Caco-2 (cell line): Measurements from ENCODE around the gene ACOT7. TPM values are rescaled to one million over a fixed set of nuclear protein-coding genes. Genes with fewer than 3 reads are reported as not detected.

Experiments
- BruUV-seq: library from RNA; stranded (reverse); fragments of 400-500 nt; replicated peaks from 2 replicates; lab custom pipeline; 2021; lab: Mats Ljungman, UMichigan
- CTCF ChIA-PET: fragments of 300-600 bp; sonication (Branson Sonifier 250); formaldehyde crosslinking; loops from one replicate; lab custom pipeline; 2022; ENCODE audit warnings: antibody characterized with exemption; lab: Charles Lee
- POLR2A ChIA-PET: fragments of 300-600 bp; sonication (Branson Sonifier 250); formaldehyde crosslinking; loops from one replicate; lab custom pipeline; 2022; ENCODE audit warnings: antibody characterized with exemption; lab: Charles Lee
- DNase-seq, 2 experiments: peaks; one replicate each; pipeline versions ENCODE4 v3.0.0 to v3.0.0-alpha.2; 2020 to 2022
- H3K27me3 ChIP-seq: replicated peaks from 2 replicates; pipeline ENCODE4 v1.6.0; 2011; ENCODE audit warnings: low read length; ENCODE audit not compliant: control insufficient read depth, insufficient read depth
- H3K36me3 ChIP-seq: 2 replicates; pipeline ENCODE4 v1.5.1; 2011; ENCODE audit warnings: low read length; ENCODE audit not compliant: control insufficient read depth, insufficient read depth
- H3K4me1 ChIP-seq: fragments of 250-450 bp; sonication (Bioruptor Pico); 2 replicates; pipeline ENCODE4 v1.5.1; 2020; ENCODE audit warnings: mild to moderate bottlenecking
- H3K4me3 ChIP-seq: 2 replicates; pipeline ENCODE4 v1.5.1; 2011; ENCODE audit warnings: low read depth, mild to moderate bottlenecking, control low read depth, low read length
- H3K9me3 ChIP-seq: fragments of 250-450 bp; sonication (Bioruptor Pico); 2 replicates; pipeline ENCODE4 v1.5.1; 2020; ENCODE audit warnings: mild to moderate bottlenecking, moderate library complexity
- H3K27ac Mint-ChIP-seq: one replicate; pipeline ENCODE4 v1.8.0; 2022; ENCODE audit warnings: mixed read lengths; ENCODE audit not compliant: unreplicated experiment
- H3K27me3 Mint-ChIP-seq: one replicate; pipeline ENCODE4 v1.8.0; 2022; ENCODE audit warnings: mixed read lengths; ENCODE audit not compliant: insufficient read depth, unreplicated experiment
- H3K36me3 Mint-ChIP-seq: one replicate; pipeline ENCODE4 v1.8.0; 2022; ENCODE audit warnings: mild to moderate bottlenecking, mixed read lengths; ENCODE audit not compliant: insufficient read depth, unreplicated experiment
- H3K4me1 Mint-ChIP-seq: one replicate; pipeline ENCODE4 v1.8.0; 2022; ENCODE audit warnings: low read depth, mixed read lengths; ENCODE audit not compliant: unreplicated experiment
- H3K4me3 Mint-ChIP-seq: one replicate; pipeline ENCODE4 v1.8.0; 2022; ENCODE audit warnings: mild to moderate bottlenecking, moderate library complexity, mixed read lengths; ENCODE audit not compliant: unreplicated experiment
- H3K9me3 Mint-ChIP-seq: one replicate; pipeline ENCODE4 v1.8.0; 2022; ENCODE audit warnings: mixed read lengths; ENCODE audit not compliant: unreplicated experiment
- CTCF ChIP-seq, 2 experiments: fragments of 200-600 bp in 1 of 2; IDR thresholded peaks; 1 replicate in 1 of 2; 2 replicates in 1 of 2; pipeline versions ENCODE4 v1.5.1 to v1.8.0; 2011 to 2022; ENCODE audit warnings: antibody characterized with exemption in 1 of 2, control low read depth in 1 of 2, inconsistent platforms in 1 of 2, low read depth in 1 of 2, low read length in 1 of 2, mild to moderate bottlenecking in 1 of 2, moderate library complexity in 1 of 2; ENCODE audit not compliant: insufficient read depth in 1 of 2, severe bottlenecking in 1 of 2, unreplicated experiment in 1 of 2
- intact Hi-C: fragments of 100-400 bp; cut with micrococcal nuclease; formaldehyde crosslinking; loops from one replicate; pipeline ENCODE4 v1.10.0; 2022; ENCODE audit not compliant: unreplicated experiment
- total RNA-seq: library from RNA; stranded (reverse); gene quantifications from 2 replicates; pipeline ENCODE4 v1.2.3, GENCODE V29; 2022

The ACOT7 gene
- total RNA-seq, 1 experiment from 2014 or later: 221 TPM

DNA sequence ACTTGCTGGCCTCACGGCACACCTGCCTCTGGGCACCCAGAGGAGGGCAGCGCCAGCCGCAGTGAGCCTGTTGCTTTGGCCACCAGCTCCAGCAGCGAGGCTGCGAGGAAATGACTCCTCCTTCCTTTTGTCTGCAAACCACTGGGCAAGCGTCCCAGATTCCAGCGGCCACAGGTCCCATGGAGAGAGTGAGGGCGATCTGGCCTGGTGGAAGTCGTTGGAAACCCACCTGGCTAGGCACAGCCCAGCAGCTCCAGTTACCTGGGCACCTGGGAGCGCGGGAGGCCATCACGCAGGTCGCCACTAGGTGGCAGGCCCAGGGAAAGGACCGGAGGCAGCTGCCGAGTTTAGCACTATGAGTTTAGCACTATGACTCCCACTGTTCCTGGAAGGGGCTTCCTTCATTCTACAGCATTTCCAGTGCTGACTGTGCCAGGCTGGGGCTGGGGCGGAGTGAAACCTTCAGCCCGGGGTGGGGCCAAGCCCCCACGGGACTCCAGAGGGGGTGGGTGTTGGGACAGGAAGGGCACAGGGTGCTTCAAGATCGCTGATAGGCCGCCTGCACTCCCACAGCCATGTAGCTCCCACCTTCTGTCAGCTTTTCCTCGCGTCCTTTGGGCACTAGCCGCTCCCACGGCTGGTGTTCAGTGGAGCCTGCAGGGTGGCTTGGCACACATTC is 29.9 kb upstream of the ACOT7 start:
- POLR2A ChIA-PET: no interaction called here

DNA sequence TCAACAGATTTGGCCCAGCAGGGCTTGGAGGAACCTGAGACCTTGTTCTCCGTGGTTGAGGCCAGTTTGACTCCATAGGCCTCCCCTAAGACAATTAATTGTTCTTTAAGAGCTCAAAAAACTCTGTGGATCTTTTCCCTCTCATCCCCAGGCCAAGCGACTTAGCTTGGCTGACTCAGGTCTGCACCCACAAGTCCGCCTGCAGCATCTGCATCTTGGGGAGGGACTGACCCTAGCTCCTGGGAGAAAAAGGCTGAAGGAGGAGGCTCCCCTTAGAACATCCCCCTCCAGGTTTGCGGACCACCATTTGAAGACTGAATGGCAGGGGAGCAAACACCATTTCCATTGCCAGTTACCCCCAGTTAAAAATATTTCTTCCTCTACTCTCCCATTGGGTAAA is 27.7 kb upstream of the ACOT7 start:
- Histone ChIP-seq H3K27me3 (peaks cover 3% of the 10 kb centered on the region), H3K4me3 (no peak overlapping the region), H3K4me1 (peaks cover 21% of the 10 kb centered on the region), H3K36me3 (no peaks in the 10 kb centered on the region), H3K9me3 (no peaks in the 10 kb centered on the region)
- Mint-ChIP-seq H3K4me3 (no peak overlapping the region), H3K27ac (no peak overlapping the region), H3K27me3 (peaks cover 7% of the 10 kb centered on the region), H3K9me3 (no peaks in the 10 kb centered on the region), H3K4me1 (no peaks in the 10 kb centered on the region), H3K36me3 (no peaks in the 10 kb centered on the region)
- ChIA-PET CTCF (interaction anchor here (1.4 to 2.2 kb wide), 2 partner anchors 17 to 19 kb away, joined by 6 to 12 read pairs; no protein-coding TSS in a partner anchor), POLR2A (no interaction called here)
- intact Hi-C loops: no loop called here
- no TSS peak for BruUV-seq
- no peak for TF ChIP-seq CTCF (IDR thresholded peaks at IDR 0.05; ENCODE audit: insufficient read depth in 1 of 2, low read depth in 1 of 2, low read length in 1 of 2, severe bottlenecking in 1 of 2, unreplicated experiment in 1 of 2)
- DNase-seq: no peak

More for the DNA sequence above, 29.9 kb upstream of the ACOT7 start:
- CTCF ChIA-PET: interaction anchor here (0.5 to 1.7 kb wide), 13 partner anchors 9 to 168 kb away, joined by 3 to 39 read pairs (median 3); partner anchors contain the start of genes ACOT7, PLEKHG5 and ZBTB48
- Histone ChIP-seq H3K4me1 (peaks cover 21% of the 10 kb centered on the region), H3K4me3 (peak overlapping the region; percentile 24), H3K36me3 (no peaks in the 10 kb centered on the region), H3K27me3 (peaks cover 1% of the 10 kb centered on the region), H3K9me3 (no peaks in the 10 kb centered on the region)
- Mint-ChIP-seq H3K9me3 (no peaks in the 10 kb centered on the region), H3K4me3 (peak overlapping the region; percentile 69), H3K4me1 (no peaks in the 10 kb centered on the region), H3K27me3 (peaks cover 7% of the 10 kb centered on the region), H3K36me3 (no peaks in the 10 kb centered on the region), H3K27ac (no peak overlapping the region)
- DNase-seq: peak; percentile 68 to 82
- BruUV-seq: no TSS peak
- intact Hi-C loops: loop anchor here (1.0 to 2.0 kb wide), 2 partner anchors 15 to 66 kb away; no protein-coding TSS in a partner anchor
- TF ChIP-seq CTCF (IDR thresholded peaks at IDR 0.05; ENCODE audit: insufficient read depth in 1 of 2, low read depth in 1 of 2, low read length in 1 of 2, severe bottlenecking in 1 of 2, unreplicated experiment in 1 of 2): peak; percentile 70 to 85

DNA sequence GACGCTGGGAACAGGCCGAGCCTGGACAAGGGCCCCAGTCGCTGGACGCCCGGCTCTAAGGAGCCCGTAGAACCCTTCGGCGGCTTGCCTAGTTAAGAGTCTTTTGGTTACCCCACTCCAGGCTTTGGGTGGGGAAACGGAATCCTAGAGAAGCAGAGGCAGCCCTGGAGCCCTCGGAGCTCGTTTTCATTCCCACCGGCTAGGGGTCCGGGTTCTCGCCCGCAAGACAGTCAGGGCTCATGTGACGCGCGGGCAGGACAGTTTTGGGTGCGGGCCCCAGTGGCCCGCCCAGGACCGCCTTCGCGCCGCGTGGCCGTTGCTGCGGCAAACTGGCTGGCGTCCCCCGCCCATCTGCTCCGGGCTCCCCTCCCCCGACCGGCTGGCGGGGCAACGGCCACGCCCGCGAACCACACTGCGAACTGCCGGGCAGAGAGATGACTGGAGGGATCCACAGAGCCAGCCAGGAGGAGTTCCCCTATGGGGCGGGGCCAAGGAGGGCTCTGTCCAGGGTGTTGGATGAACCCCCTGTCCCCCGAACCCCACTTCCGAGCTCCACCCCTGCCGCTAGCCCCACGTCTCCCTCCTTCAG is 27.0 kb upstream of the ACOT7 start:
- H3K4me3 Mint-ChIP-seq: peak overlapping the region; percentile 63
- ChIA-PET CTCF (interaction anchor here (1.1 to 2.2 kb wide), 4 partner anchors 11 to 20 kb away, joined by 3 to 12 read pairs (median 8); no protein-coding TSS in a partner anchor), POLR2A (no interaction called here)
- H3K27ac Mint-ChIP-seq: no peak overlapping the region
- H3K36me3 Mint-ChIP-seq: no peaks in the 10 kb centered on the region
- H3K4me1 ChIP-seq: peaks cover 21% of the 10 kb centered on the region
- no peak for TF ChIP-seq CTCF (IDR thresholded peaks at IDR 0.05; ENCODE audit: insufficient read depth in 1 of 2, low read depth in 1 of 2, low read length in 1 of 2, severe bottlenecking in 1 of 2, unreplicated experiment in 1 of 2)
- BruUV-seq: no TSS peak
- H3K27me3 Mint-ChIP-seq: peaks cover 7% of the 10 kb centered on the region
- H3K27me3 ChIP-seq: peaks cover 2% of the 10 kb centered on the region
- H3K9me3 Mint-ChIP-seq: no peaks in the 10 kb centered on the region
- peaks cover 2% of the 10 kb centered on the region for H3K4me1 Mint-ChIP-seq
- intact Hi-C loops: no loop called here
- DNase-seq: no peak
- no peak overlapping the region for H3K4me3 ChIP-seq
- no peaks in the 10 kb centered on the region for H3K36me3 ChIP-seq
- no peaks in the 10 kb centered on the region for H3K9me3 ChIP-seq
